Measurements from ENCODE around the gene PPA1.

PPA1 gene

GRCh38 chr10:70234668-70235447, 1.6 kb upstream of the PPA1 start:
- no peaks in the 10 kb centered on the region for H3K36me3 ChIP-seq (ENCODE audit: insufficient read depth, low read length)
- no peak overlapping the region for H3K9ac ChIP-seq (ENCODE audit: low read depth, low read length, poor library complexity, severe bottlenecking)
- H3K4me1 ChIP-seq (ENCODE audit: insufficient read depth, low read length, poor library complexity, severe bottlenecking), result peaks cover 21% of the 10 kb centered on the region
- H3K27me3 ChIP-seq (ENCODE audit: insufficient read depth, low read length, poor library complexity, severe bottlenecking), result no peaks in the 10 kb centered on the region
- no peak overlapping the region for H3K4me3 ChIP-seq (ENCODE audit: low read length, poor library complexity, severe bottlenecking)
- no peak overlapping the region for H3K4me2 ChIP-seq (ENCODE audit: low read depth, low read length, poor library complexity, severe bottlenecking)
- H3K9me3 ChIP-seq (ENCODE audit: insufficient read depth, low read depth, low read length), result no peaks in the 10 kb centered on the region
- no peaks in the 10 kb centered on the region for H3F3A ChIP-seq (ENCODE audit: low read depth)
- no peaks in the 10 kb centered on the region for H3K9me2 ChIP-seq (replicated peaks; ENCODE audit: low read depth, low read length)
- TF ChIP-seq EZH2phosphoT487 (IDR thresholded peaks at IDR 0.05; ENCODE audit: borderline replicate concordance) (no peak), CTCF (conservative IDR thresholded peaks at IDR 0.05; ENCODE audit: low read length) (no peak)
- H3K79me2 ChIP-seq (ENCODE audit: insufficient read depth, low read length), result peaks cover 30% of the 10 kb centered on the region
- 0 out of 2 replicates have a peak overlapping the region, but pooled peaks have one; percentile 5 for H2AFZ ChIP-seq (ENCODE audit: low read length)
- peaks cover 22% of the 10 kb centered on the region for H4K20me1 ChIP-seq (ENCODE audit: insufficient read depth, low read length, poor library complexity, severe bottlenecking)

DNA sequence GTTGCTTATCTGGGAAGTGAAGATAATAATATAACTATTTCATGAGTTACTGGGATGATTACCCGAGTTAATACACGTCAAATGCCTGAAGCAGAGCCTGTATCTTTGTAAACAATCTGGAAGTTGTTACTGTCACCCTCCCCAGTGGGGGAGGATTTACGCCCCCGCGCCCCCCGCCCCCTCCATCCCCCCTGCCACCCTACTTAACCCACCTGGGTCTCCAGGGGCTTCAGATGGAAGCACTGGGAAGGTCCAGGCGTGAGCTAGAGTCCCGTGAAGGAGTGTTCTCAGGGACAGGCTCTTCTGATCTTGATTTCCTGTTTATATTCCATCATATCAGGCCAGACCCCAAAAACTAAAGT, 691 bp upstream of the PPA1 start:
- H4K20me1 ChIP-seq (ENCODE audit: insufficient read depth, low read length, poor library complexity, severe bottlenecking), result peaks cover 28% of the 10 kb centered on the region
- H3K4me3 ChIP-seq (ENCODE audit: low read length, poor library complexity, severe bottlenecking), result peak overlapping the region; percentile 96
- peak overlapping the region; percentile 98 for H3K4me2 ChIP-seq (ENCODE audit: low read depth, low read length, poor library complexity, severe bottlenecking)
- TF ChIP-seq EZH2phosphoT487 (IDR thresholded peaks at IDR 0.05; ENCODE audit: borderline replicate concordance) (no peak), CTCF (conservative IDR thresholded peaks at IDR 0.05; ENCODE audit: low read length) (no peak)
- no peaks in the 10 kb centered on the region for H3F3A ChIP-seq (ENCODE audit: low read depth)
- peak overlapping the region; percentile 88 for H3K9ac ChIP-seq (ENCODE audit: low read depth, low read length, poor library complexity, severe bottlenecking)
- peak overlapping the region; percentile 100 for H2AFZ ChIP-seq (ENCODE audit: low read length)
- H3K79me2 ChIP-seq (ENCODE audit: insufficient read depth, low read length), result peaks cover 38% of the 10 kb centered on the region
- no peaks in the 10 kb centered on the region for H3K9me2 ChIP-seq (replicated peaks; ENCODE audit: low read depth, low read length)
- H3K27me3 ChIP-seq (ENCODE audit: insufficient read depth, low read length, poor library complexity, severe bottlenecking), result no peaks in the 10 kb centered on the region
- H3K9me3 ChIP-seq (ENCODE audit: insufficient read depth, low read depth, low read length), result no peaks in the 10 kb centered on the region
- peaks cover 30% of the 10 kb centered on the region for H3K4me1 ChIP-seq (ENCODE audit: insufficient read depth, low read length, poor library complexity, severe bottlenecking)
- no peaks in the 10 kb centered on the region for H3K36me3 ChIP-seq (ENCODE audit: insufficient read depth, low read length)

GRCh38 chr10:70232859-70233108, 445 bp downstream of the PPA1 start:
- Histone ChIP-seq H3K9me3 (ENCODE audit: insufficient read depth, low read depth, low read length) (no peaks in the 10 kb centered on the region), H3F3A (ENCODE audit: low read depth) (no peaks in the 10 kb centered on the region), H3K4me3 (ENCODE audit: low read length, poor library complexity, severe bottlenecking) (peak overlapping the region; percentile 96), H2AFZ (ENCODE audit: low read length) (peak overlapping the region; percentile 78), H3K4me1 (ENCODE audit: insufficient read depth, low read length, poor library complexity, severe bottlenecking) (peaks cover 42% of the 10 kb centered on the region), H3K9me2 (replicated peaks; ENCODE audit: low read depth, low read length) (no peaks in the 10 kb centered on the region), H4K20me1 (ENCODE audit: insufficient read depth, low read length, poor library complexity, severe bottlenecking) (peaks cover 34% of the 10 kb centered on the region), H3K9ac (ENCODE audit: low read depth, low read length, poor library complexity, severe bottlenecking) (peak overlapping the region; percentile 88), H3K79me2 (ENCODE audit: insufficient read depth, low read length) (peaks cover 49% of the 10 kb centered on the region), H3K36me3 (ENCODE audit: insufficient read depth, low read length) (peaks cover 3% of the 10 kb centered on the region; the same call in 1 of the 2 replicates), H3K27me3 (ENCODE audit: insufficient read depth, low read length, poor library complexity, severe bottlenecking) (no peaks in the 10 kb centered on the region), H3K4me2 (ENCODE audit: low read depth, low read length, poor library complexity, severe bottlenecking) (peak overlapping the region; percentile 88)
- no peak for TF ChIP-seq CTCF (conservative IDR thresholded peaks at IDR 0.05; ENCODE audit: low read length)
- TF ChIP-seq EZH2phosphoT487 (IDR thresholded peaks at IDR 0.05; ENCODE audit: borderline replicate concordance), result no peak
